DMS 273 treated with DMSO at 0.1 percent for 48 hours (cell line): ENCODE data around the gene ENO3.

Source experiments
- DNase-seq: peaks from one replicate; lab custom pipeline; 2025; lab: John Stamatoyannopoulos, UW

The ENO3 gene

DNA sequence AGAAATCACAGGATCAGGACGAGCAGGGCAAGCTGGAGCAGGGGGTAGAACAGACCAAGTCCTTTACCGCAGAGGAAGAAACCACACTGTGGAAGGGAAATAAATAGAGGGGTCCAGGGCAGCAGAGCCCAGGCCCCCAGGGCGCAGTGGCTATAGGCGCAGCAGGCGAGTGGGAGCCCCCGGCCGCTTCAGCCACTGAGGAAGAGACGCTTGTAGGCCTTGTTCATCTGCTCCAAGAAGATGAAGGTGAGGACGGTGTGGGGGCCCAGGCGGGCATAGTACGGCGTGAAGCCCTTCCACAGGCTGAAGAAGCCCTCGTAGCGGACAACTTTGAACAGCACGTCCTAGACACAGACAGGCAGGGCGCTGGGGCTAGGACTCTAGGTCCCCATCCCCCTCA is 13.4 kb upstream of the ENO3 start:
- no peak for DNase-seq

DNA sequence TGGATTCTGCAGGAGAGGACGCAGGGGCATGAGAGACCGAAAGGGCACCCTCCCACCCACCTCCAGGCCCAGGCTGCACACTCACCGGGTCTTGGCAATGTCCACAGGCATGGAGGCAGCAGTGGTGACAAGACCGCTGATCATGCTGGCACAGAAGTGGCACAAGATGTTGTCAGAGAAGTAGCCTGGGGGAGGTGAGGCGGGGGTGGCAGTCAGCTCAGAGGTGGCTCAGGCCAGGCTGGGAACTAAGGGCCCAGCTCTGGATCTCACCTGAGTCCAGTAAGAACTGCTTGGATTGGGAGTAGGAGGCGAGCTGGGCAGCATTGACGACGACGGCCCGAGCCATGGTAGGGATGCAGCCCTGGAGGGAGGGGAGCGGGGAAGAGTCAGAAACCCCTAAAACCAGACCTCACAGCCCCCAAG is 12.8 kb upstream of the ENO3 start:
- no peak for DNase-seq

DNA sequence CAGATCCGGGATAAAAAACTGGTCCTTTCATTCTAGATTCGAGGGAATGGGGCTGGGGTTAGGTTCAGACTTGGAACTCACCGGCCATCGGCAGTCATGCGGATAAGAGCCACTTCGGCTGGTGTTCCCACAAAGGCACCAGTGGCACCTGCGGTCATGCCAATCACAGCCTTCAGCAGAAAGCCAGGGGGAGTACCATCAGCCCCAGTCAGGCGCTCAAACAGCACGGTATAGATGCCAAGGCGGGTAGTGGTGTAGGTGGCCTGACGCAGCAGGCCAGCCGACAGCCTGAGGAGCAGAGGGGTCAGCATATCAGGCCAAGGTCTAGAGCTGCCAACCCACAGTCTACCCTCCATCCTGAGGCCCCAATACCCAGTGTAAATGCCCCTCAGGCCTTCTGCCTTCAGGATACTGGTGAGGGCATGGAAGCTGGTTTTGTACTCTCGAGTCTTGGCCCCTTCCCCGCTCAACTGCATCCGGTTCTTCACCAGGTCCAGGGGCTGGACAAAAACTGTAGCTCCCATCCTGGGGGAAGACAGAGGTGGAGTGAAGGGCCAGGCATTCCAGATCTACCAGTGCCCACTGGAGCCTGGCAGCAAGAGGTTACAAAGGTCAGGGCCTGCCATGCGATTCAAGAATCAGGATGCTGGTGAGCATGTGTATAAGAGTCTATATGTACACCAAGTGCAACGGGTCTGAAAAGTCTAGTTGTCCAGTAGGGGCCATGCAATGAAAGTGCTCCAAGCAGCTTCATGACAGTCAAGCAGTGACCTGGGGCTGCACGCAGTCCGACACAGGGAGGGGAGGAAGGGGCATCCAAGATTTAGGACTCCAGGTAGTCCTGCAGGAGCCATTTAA is 12.0 kb upstream of the ENO3 start:
- no peak for DNase-seq

DNA sequence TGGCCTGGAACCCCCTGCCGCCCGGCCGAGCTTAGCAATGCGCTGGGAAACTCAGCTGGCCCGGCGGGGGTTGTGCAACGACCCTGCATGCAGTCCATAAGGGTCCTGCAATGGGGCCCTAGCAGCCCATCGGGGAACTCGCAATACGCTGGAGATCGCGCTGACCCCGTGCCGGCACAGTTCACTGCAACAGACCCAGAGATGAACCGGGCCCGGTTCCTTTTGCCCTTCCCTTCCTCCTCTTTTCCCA is 11.4 kb upstream of the ENO3 start:
- DNase-seq: no peak

DNA sequence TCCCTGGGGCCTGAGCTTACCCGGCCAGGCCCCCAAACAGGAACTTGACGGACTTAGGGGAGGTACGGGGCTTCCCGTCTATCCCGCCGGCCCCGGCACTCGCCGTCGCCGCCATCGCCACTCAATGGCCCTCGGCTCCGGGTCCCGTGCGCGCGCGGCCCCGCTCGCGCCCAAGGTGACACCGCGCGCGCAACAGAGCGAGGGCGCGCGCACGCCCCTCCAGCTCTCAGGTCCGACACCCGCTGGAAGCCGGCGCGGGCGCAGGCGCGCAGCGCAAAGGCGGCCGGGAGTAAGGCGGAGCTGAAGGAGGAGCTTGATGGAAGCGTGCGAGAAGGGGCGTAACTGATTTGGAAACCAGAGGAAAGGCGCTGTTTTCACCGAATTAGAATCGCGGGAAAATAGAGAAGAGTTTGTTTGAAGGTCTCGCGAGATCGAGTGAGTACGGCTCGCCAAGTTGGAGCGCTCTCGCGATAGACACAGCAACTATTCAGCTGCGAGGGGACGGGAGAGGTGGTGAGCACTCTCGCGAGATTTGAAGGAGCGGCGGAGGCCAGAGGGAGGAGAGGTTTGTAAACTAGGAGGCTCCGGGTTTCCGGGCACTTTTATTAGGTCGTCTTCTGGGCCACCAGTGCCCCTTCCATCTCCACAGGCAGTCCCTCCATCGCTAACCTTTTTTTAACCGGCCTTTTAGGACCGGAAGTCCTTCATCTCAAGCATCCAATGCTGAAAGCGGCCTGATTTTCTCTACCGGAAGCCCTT is 10.9 kb upstream of the ENO3 start, which contains the start of the genes RNF167 and SLC25A11:
Gene RNF167, plus strand, starts transcription at position 473 of the 759 bp plus-strand sequence. CDS start 642 bp downstream, outside the sequence.
Gene SLC25A11, minus strand, starts transcription at position 251 of the 759 bp plus-strand sequence. Its CDS starts 136 bp downstream, at position 115.
- DNase-seq: peak; percentile 99

DNA sequence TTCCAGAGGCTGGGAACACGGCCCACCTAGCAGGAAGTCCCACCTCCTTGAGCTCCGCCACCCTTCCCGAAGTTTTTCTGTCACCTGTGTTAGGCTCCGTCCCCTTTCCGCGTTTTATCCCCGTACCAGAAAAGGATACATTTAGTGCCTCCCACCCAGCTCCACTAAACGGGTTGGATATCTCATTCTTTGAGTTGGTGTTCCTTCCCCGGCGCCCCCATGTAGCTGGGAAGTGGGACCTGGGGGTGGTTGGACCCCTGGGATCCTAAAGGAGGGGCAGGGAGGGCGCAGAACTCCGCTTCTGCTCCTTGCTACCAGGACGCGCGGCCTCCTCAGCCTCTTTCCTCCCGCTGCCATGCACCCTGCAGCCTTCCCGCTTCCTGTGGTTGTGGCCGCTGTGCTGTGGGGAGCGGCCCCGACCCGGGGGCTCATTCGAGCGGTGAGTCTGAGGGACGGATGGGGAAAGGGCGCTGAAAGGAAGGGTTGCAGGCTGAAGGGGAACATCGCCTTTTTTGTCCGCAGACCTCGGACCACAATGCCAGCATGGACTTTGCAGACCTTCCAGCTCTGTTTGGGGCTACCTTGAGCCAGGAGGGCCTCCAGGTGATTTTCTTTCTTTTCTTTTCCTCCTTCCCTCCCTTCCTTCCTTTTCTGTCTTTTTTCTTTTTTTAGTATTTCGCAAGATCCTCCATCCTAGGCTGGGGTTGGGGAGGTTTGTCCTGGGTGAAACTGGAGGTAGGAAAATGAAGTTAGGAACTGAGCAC is 10.2 kb upstream of the ENO3 start:
- no peak for DNase-seq

DNA sequence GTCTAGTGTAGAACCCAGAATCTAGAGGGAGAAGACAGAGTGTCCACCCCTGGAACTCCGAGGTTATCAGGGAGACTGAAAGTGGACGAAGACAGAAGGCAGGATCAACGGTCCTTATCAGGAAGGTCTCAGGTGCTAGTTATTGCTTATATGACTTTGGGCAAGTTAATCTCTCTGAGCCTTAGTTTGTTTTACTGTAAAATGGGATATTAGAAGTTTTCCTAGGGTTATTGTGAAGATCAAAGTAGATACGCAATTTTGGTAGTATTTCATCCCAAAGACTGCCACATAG is 9.7 kb upstream of the ENO3 start:
- DNase-seq: no peak

DNA sequence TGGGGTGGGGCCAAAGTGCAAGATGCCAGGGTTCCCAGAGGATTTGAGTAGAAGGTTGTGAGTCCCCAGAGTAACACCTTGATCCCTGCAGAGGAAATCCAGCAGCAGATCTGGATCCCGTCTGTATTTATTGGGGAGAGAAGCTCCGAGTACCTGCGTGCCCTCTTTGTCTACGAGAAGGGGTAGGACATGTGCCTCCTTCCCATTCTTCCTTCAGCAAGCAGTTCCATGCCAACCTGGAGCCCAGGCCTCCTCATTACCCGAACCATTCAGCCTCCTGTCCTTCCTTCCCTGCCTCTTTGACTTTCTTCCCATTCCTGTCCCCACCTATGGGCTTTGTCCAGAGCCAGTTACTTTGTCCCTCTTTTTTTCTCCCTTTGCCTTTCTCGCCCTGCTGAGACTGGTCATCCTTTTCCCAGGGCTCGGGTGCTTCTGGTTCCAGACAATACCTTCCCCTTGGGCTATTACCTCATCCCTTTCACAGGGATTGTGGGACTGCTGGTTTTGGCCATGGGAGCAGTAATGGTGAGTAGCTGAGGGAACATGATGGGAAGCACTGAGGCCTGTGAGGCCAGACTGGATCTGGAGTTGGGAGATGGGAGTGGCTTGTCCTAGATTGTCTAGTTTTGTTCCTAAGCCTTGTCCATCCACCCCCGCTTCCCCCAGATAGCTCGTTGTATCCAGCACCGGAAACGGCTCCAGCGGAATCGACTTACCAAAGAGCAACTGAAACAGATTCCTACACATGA is 8.0 kb upstream of the ENO3 start:
- no peak for DNase-seq

DNA sequence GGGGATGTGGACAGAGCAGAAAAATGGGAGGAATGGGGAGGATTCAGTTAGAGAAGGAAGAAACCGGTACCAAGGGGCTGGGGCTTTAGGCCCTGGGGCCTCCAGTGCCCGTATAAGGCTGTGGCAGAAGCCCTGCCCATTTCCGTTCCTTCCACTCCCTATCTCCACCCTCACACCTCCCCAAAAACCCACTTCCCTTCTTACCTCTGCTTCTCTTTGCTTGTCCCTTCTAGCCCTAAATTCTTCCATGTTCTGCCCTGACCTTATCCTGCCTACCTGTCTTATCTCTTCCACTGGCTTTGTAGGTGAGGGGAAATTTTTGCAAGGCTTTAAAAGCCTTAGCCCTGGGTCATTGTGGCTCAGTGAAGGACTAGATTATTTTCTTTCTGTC is 6.8 kb upstream of the ENO3 start:
- DNase-seq: no peak

DNA sequence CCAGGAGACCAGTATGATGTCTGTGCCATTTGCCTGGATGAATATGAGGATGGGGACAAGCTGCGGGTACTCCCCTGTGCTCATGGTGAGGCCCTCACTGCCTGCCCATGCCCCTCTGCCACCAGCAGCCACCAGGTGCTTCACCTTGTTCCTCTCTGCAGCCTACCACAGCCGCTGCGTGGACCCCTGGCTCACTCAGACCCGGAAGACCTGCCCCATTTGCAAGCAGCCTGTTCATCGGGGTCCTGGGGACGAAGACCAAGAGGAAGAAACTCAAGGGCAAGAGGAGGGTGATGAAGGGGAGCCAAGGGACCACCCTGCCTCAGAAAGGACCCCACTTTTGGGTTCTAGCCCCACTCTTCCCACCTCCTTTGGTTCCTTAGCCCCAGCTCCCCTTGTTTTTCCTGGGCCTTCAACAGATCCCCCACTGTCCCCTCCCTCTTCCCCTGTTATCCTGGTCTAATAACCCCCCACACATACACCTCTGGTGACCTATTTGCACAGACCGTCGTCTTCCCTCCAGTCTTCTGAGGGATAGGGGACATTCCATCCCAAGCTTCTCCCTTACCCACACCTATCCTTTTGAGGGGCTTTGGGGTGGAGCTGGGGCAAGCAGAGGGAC is 6.3 kb upstream of the ENO3 start:
- no peak for DNase-seq

DNA sequence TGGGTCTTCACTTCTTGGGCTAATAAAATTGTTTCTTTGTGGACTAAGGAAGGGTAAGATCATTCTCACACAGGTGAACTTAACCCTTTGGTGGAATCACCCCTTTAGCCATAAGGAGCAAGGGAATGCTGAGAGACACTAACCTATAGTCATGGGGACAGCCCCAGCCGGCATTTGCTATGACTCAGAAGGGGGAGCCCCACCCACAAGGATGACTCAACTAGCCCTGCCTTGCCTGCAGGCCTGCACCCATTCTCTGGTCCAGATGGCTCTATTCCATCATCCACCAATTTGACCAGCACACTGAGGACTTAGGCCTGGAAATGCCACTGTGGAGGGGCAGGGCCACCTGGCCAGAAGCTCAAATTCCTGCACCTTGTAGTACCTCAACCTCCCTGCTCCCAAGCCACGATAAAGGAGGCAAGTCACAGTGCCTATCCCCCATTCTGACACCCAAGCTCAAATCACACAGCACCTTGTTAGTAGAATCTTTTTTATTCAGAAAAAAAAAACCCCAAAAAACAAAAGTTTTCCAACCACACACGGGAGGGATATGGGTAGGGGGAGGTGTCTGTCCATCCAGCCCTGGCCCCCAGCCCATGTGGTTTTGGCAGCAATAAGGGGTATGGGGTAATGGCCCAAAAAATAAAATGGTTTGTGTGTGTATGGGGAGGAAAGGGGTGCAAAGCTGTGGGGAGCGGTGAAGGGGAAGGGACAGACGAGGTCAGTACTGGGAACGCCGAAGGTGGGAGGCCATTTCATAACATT is 5.6 kb upstream of the ENO3 start:
- DNase-seq: peak; percentile 21

DNA sequence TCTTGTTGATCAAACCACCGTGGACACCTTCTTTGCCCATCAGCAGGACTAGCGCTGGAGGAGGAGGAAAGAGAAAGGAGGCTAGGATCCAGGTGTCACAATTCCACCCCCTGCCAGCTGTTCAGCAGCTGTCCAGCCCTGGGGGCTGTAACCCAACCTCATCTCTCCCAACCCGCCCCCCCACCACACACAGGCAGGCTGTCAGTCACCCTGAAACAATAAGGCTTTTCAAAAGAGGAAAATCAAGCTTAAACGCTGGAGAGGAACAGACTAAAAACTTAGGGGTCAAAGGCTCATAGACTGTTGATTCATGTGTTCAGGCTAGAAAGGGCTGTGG is 5.0 kb upstream of the ENO3 start:
- DNase-seq: no peak

DNA sequence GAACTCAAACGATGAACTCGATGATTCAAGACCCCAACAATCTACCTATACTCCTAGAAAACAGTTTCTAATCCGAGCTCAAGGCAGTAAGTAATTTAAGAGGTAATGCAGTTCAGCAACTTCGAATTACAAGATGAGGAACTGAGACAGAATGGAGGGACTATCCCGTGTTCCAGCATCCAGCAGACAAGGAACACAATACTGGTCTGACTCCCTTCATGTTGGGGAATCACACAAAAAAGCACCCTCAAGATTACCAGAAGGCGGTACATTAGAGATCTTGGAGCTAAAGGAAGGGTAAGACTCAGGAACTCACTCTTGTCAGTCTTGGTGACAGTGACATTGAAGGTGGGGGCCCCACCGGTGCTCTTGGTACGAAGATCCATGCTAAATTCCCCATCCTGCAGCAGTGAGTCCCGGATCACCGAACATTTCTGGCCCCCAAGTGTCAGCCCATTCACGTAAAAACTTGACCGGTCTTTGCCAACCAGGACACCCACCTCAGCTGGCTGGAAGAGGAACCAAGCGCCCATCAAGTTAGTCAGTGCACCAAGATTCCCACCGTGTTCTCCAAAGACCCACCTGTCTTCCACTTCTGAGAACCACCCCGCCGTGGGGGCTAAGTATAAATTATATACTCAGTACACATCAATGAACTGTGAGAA is 4.5 kb upstream of the ENO3 start:
- no peak for DNase-seq

DNA sequence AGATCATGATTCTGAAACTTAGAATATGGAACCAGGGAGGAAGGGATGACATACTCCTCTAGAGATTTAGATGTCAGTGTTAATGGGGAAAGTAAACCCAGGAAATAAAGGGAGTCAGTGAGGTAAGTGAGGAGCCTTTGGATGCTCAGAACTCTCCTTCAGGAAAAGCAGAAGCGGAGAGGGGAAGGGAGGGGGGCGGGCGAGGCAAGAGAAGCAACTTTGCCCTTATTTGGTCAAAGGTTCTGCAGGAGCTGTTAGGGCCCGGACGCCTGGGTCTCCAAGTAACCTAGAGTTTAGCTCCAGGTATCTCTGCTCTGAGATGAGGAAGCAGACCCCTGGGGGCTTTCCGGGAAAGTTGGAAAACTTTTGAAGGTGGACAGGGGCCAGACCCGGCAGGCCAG is 3.9 kb upstream of the ENO3 start:
- DNase-seq: no peak

DNA sequence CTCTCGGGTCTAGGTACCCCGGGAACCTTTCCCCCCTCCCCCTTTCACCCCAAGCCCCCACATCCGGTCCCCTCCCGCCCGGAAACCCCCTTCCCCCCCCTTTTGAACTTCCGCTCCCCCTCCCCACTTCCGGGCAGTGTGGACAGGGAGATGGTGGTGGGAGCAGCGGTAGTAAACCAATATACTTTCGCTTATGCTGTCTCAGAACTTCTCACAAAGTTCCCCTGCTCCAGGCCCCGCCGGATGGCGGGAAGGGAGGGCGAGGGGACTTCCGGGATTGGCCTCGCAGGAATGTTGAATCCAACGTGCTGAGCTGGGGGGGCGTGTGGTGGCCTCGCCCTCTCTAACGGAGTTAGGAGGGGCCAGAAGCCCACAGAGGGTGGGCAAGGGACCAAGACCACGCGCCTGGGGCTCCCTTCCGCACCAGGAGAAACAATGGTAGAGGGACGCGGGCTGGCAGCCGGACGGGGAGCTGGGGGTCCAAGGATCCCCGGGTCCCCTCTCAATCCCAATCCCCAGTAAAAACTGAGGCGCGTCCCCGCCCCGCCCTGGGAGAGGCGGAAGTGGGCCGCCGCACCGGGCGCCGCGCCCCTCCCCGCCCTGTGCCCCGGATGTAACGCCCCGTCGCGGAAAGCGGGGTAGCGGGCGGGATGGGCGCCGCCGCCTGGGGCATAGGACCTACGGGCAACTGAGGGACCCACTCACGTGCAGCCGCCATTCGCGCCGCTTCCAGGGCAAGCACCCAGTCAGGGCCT is 3.3 kb upstream of the ENO3 start:
- DNase-seq: no peak

DNA sequence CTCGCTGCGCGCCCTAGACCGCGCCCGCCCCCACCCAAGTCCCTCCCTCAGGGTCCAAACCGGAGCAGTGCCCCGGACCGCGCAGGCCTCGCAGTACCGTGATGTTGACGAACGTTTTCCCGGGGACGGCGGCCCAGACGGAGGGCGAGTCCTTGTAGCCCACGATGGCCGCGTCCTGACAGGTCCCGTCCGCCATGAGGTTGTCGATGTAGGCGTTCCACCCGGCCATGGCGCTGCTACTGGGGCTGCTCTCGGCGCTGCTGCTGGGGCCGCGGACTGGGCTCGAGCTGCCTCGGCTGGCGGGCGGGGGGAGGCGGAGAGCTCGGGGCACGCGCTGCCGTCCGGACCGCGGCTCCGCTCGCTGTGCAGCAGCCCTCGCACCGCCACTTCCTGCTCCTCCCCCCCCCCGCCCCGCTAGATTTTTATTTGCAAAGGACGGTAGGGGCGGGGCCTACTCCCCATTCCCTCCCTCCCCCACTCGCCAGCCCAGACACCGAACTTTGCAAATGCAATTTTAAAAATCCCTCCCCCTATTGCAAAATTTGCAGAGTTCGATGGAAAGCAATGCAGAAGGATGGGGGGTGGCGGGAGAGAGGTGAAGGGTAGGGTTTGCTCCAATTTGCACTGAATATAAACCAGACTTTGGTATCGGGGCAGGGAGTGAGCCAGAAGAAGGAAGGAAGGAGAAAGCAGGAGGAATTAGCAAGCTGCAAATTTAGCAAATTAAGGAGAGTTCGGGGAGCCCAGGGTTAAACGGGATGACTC is 2.6 kb upstream of the ENO3 start, which contains the start of gene PFN1:
Gene PFN1, minus strand, starts transcription at position 365 of the 765 bp plus-strand sequence. Its CDS starts 136 bp downstream, at position 229.
- DNase-seq: peak; percentile 58

DNA sequence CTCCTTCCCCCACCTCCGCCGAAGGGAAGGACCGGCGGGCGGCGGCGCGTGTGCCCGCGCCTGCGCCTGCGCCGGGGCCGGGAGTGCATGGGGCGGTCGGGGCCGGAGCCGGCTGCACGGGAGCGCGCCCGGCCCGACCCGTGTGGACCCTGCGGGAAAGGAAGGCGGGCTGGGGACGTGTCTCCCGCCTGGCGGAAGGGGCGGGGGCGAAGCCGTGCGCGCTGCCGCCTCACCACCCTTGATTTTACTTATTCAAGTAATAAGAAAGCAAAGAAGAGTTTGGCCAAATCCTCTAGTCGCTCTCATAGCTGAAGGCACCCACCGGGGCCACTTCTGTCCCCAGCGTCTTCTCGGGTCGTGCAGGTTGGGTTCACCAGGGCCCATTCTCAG is 2.0 kb upstream of the ENO3 start:
- peak; percentile 58 for DNase-seq

DNA sequence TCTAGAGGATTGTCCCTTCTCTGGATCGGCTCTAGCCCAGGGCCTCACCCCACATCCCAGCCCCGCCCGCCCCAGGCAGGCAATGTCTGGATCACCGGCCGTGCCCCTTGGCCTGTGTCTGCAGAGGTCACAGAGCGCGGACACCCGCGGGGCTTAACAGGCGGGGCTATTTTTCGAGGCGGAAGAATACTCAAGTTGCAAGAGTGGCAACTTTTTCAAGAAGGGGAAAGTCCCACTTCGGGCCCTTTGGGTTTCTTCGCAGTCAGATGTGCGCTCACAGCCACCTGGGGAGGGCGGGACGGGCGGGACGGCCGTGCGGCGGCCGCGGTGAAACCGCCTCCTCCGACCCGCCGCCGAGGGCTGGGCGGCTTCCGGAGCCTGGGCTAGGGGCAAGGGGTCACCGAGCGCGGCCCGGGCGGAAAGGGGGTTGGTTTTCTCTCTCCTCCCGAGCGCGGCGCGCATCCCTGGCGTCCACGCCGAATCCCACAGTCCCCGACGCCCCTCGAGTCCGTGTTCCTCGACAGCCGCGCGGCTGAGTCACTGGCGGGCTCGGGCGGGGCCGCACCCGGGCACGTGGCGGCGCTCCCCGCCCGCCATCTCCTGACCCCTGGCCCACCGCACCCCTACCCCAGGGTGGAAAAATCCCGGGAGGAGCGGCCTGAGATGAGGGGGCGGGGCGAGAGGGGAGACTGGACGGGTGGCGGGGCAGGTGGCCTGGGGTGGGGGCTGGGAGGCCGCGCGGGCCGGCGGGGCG is 1.4 kb upstream of the ENO3 start:
- peak; percentile 54 for DNase-seq
